DOHH2 (cell line): ENCODE data around the gene MACC1.

ENCODE experiments used
- EZH2phosphoT487 ChIP-seq: fragments of 200-600 bp; sonication (generic); IDR thresholded peaks from 2 replicates; pipeline ENCODE4 v1.6.1; 2017; ENCODE audit warnings: borderline replicate concordance, mild to moderate bottlenecking, antibody characterized with exemption, low read length, moderate library complexity, mixed read lengths
- TF ChIP-seq, protein P1 (sequence below): fragments of 200-600 bp; sonication (generic); IDR thresholded peaks from one replicate; pipeline ENCODE4 v1.5.1; 2014; ENCODE audit warnings: antibody characterized with exemption, mild to moderate bottlenecking, low read depth, low read length; ENCODE audit not compliant: poor library complexity, severe bottlenecking

DNA sequence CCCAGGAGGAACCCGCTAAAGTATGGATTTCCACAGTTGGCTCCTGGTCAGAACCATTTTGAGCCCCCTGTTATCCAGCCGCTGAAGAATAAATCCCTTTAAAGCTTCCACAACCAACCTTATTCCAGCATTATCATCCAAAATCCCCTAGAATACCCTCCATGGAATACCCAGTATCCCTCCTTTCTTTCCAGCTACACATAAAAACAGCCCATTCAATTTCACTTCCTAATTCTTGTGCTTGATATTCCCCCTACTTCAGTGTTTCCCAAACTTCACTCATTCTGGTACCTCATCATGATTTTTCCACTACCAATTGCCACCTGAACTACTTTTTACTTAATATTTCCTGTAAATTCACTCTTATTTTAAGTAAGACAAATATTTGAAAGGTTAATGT is 3.1 kb downstream of the MACC1 start:
- TF ChIP-seq, protein P1, sequence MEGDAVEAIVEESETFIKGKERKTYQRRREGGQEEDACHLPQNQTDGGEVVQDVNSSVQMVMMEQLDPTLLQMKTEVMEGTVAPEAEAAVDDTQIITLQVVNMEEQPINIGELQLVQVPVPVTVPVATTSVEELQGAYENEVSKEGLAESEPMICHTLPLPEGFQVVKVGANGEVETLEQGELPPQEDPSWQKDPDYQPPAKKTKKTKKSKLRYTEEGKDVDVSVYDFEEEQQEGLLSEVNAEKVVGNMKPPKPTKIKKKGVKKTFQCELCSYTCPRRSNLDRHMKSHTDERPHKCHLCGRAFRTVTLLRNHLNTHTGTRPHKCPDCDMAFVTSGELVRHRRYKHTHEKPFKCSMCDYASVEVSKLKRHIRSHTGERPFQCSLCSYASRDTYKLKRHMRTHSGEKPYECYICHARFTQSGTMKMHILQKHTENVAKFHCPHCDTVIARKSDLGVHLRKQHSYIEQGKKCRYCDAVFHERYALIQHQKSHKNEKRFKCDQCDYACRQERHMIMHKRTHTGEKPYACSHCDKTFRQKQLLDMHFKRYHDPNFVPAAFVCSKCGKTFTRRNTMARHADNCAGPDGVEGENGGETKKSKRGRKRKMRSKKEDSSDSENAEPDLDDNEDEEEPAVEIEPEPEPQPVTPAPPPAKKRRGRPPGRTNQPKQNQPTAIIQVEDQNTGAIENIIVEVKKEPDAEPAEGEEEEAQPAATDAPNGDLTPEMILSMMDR, result no peak
- TF ChIP-seq EZH2phosphoT487, result no peak
